ENCODE results near the gene NANOS2. TPM values are rescaled to one million over a fixed set of nuclear protein-coding genes. Genes with fewer than 3 reads are reported as not detected.

NANOS2 gene
- total and polyA plus RNA-seq, 12 donors, result not detected

- H3K27me3 ChIP-seq, result peaks cover 11% of the 10 kb centered on the region
- no peak for DNase-seq
- WGBS, 4 donors, result 1 to 5% (median 4%) methylated on average over 10 to 22 of the region's 22 CpGs
- no peak overlapping the region for H3K27ac ChIP-seq
- peaks cover 7 to 27% of the 10 kb centered on the region in 2 donors for H3K4me1 ChIP-seq (replicated peaks in 1 of 2)
- peak overlapping the region in 1 of 4 donors; percentile 72 for H3K4me3 ChIP-seq
- peaks cover 0 to 12% of the 10 kb centered on the region in 2 donors for H3K36me3 ChIP-seq (replicated peaks in 1 of 2)
- no peaks in the 10 kb centered on the region for H3K9me3 ChIP-seq (replicated peaks in 1 of 3)
- TF ChIP-seq CTCF (IDR thresholded peaks at IDR 0.05) (no peak), POLR2A (IDR thresholded peaks at IDR 0.05) (no peak)
- intact Hi-C loops (cut with DNase I), result no loop called here
Observed at GRCh38 chr19:45863335-45863839, 51.2 kb downstream of the NANOS2 start.

Other genes starting within 250 kb of the NANOS2 start
- gene GIPR, start 246.6 kb downstream of the NANOS2 start, total RNA-seq, result 1 to 10 TPM in 1 of 9 donors, under 1 TPM in 5, not detected in 3; 0.28 to 1.3 (median 0.70) TPM
- 1 to 10 TPM in 1 of 3 donors, under 1 TPM in 1, not detected in 1; 0.80 to 1.8 TPM for gene GIPR, start 246.6 kb downstream of the NANOS2 start, polyA plus RNA-seq
- 100 to 1,000 TPM; 179 to 473 (median 318) TPM for gene SNRPD2, start 222.8 kb downstream of the NANOS2 start, total RNA-seq
- 100 to 1,000 TPM; 233 to 440 (median 329) TPM for gene SNRPD2, start 222.8 kb downstream of the NANOS2 start, polyA plus RNA-seq
- gene QPCTL, start 222.1 kb downstream of the NANOS2 start, total RNA-seq, result 10 to 100 TPM in 4 of 9 donors, 1 to 10 TPM in 5; 2.8 to 14.4 (median 9.8) TPM
- 10 to 100 TPM in 2 of 3 donors, 1 to 10 TPM in 1; 5.2 to 17.2 (median 14.1) TPM for gene QPCTL, start 222.1 kb downstream of the NANOS2 start, polyA plus RNA-seq
- gene FBXO46, start 183.9 kb downstream of the NANOS2 start, total RNA-seq, result 10 to 100 TPM in 7 of 9 donors, 1 to 10 TPM in 2; 5.2 to 25.6 (median 11.6) TPM
- gene FBXO46, start 183.9 kb downstream of the NANOS2 start, polyA plus RNA-seq, result 10 to 100 TPM in 1 of 3 donors, 1 to 10 TPM in 2; 3.2 to 19.5 (median 9.1) TPM
- gene MEIOSIN, start 181.3 kb downstream of the NANOS2 start, total RNA-seq, result under 1 TPM in 1 of 9 donors, not detected in 8; 0.06 TPM
- under 1 TPM in 2 of 3 donors, not detected in 1; 0.03 to 0.05 TPM for gene MEIOSIN, start 181.3 kb downstream of the NANOS2 start, polyA plus RNA-seq
- gene SIX5, start 145.5 kb downstream of the NANOS2 start, total RNA-seq, result 10 to 100 TPM in 8 of 9 donors, 1 to 10 TPM in 1; 7.5 to 67.6 (median 24.4) TPM
- gene SIX5, start 145.5 kb downstream of the NANOS2 start, polyA plus RNA-seq, result 10 to 100 TPM in 2 of 3 donors, 1 to 10 TPM in 1; 6.2 to 69.1 (median 32.9) TPM
- 100 to 1,000 TPM in 6 of 9 donors, 10 to 100 TPM in 3; 89.1 to 197 (median 121) TPM for gene DMPK, start 132.3 kb downstream of the NANOS2 start, total RNA-seq
- 100 to 1,000 TPM in 2 of 3 donors, 10 to 100 TPM in 1; 76.8 to 748 (median 185) TPM for gene DMPK, start 132.3 kb downstream of the NANOS2 start, polyA plus RNA-seq
- 10 to 100 TPM; 13.2 to 59.5 (median 35.5) TPM for gene DMWD, start 121.9 kb downstream of the NANOS2 start, total RNA-seq
- 10 to 100 TPM; 14.2 to 91.5 (median 16.7) TPM for gene DMWD, start 121.9 kb downstream of the NANOS2 start, polyA plus RNA-seq
- gene RSPH6A, start 99.5 kb downstream of the NANOS2 start, total RNA-seq, result under 1 TPM in 3 of 9 donors, not detected in 6; 0.06 to 0.17 (median 0.14) TPM
- gene RSPH6A, start 99.5 kb downstream of the NANOS2 start, polyA plus RNA-seq, result under 1 TPM in 1 of 3 donors, not detected in 2; 0.24 TPM
- gene SYMPK, start 51.6 kb downstream of the NANOS2 start, total RNA-seq, result 10 to 100 TPM; 32.2 to 64.8 (median 46.5) TPM
- gene SYMPK, start 51.6 kb downstream of the NANOS2 start, polyA plus RNA-seq, result 100 to 1,000 TPM in 2 of 3 donors, 10 to 100 TPM in 1; 44.5 to 313 (median 127) TPM
- under 1 TPM in 1 of 9 donors, not detected in 8; 0.94 TPM for gene FOXA3, start 50.5 kb downstream of the NANOS2 start, total RNA-seq
- gene FOXA3, start 50.5 kb downstream of the NANOS2 start, polyA plus RNA-seq, result under 1 TPM in 1 of 3 donors, not detected in 2; 0.03 TPM
- gene IRF2BP1, start 28.6 kb downstream of the NANOS2 start, total RNA-seq, result 10 to 100 TPM; 18.3 to 57.0 (median 37.6) TPM
- gene IRF2BP1, start 28.6 kb downstream of the NANOS2 start, polyA plus RNA-seq, result 10 to 100 TPM in 2 of 3 donors, 1 to 10 TPM in 1; 3.8 to 23.0 (median 18.3) TPM
- gene MYPOP, start 12.2 kb downstream of the NANOS2 start, total RNA-seq, result 10 to 100 TPM in 1 of 9 donors, 1 to 10 TPM in 8; 2.1 to 14.3 (median 7.2) TPM
- gene MYPOP, start 12.2 kb downstream of the NANOS2 start, polyA plus RNA-seq, result 10 to 100 TPM in 1 of 3 donors, 1 to 10 TPM in 2; 5.4 to 10.1 (median 6.6) TPM
- gene NOVA2, start 59.1 kb upstream of the NANOS2 start, total RNA-seq, result 1 to 10 TPM in 6 of 9 donors, under 1 TPM in 3; 0.54 to 6.7 (median 2.2) TPM
- gene NOVA2, start 59.1 kb upstream of the NANOS2 start, polyA plus RNA-seq, result 10 to 100 TPM in 1 of 3 donors, 1 to 10 TPM in 2; 2.2 to 10.8 (median 2.5) TPM
- gene CCDC61, start 80.7 kb upstream of the NANOS2 start, total RNA-seq, result 10 to 100 TPM in 6 of 9 donors, 1 to 10 TPM in 3; 3.3 to 29.6 (median 14.0) TPM
- 10 to 100 TPM in 2 of 3 donors, 1 to 10 TPM in 1; 2.8 to 45.9 (median 24.3) TPM for gene CCDC61, start 80.7 kb upstream of the NANOS2 start, polyA plus RNA-seq
- under 1 TPM in 1 of 9 donors, not detected in 8; 0.17 TPM for gene PGLYRP1, start 108.3 kb upstream of the NANOS2 start, total RNA-seq
- gene PGLYRP1, start 108.3 kb upstream of the NANOS2 start, polyA plus RNA-seq, result under 1 TPM in 1 of 3 donors, not detected in 2; 0.17 TPM
- under 1 TPM in 3 of 9 donors, not detected in 6; 0.11 to 0.44 (median 0.34) TPM for gene IGFL4, start 126.2 kb upstream of the NANOS2 start, total RNA-seq
- gene IGFL4, start 126.2 kb upstream of the NANOS2 start, polyA plus RNA-seq, result 1 to 10 TPM in 1 of 3 donors, under 1 TPM in 2; 0.20 to 1.7 (median 0.24) TPM
- gene IGFL3, start 209.9 kb upstream of the NANOS2 start, total RNA-seq, result not detected
- gene IGFL3, start 209.9 kb upstream of the NANOS2 start, polyA plus RNA-seq, result not detected
- gene IGFL2, start 233.5 kb upstream of the NANOS2 start, total RNA-seq, result under 1 TPM in 1 of 9 donors, not detected in 8; 0.11 TPM
- not detected for gene IGFL2, start 233.5 kb upstream of the NANOS2 start, polyA plus RNA-seq

All from adrenal gland (tissue), 12 donors.